AG20443 (cell line): Measurements from ENCODE around the gene CYP27C1.

Experiments used
- DNase-seq: peaks from one replicate; pipeline ENCODE4 v3.0.0; 2012; ENCODE audit warnings: low spot score, mixed read lengths

CYP27C1 gene

GRCh38 chr2:127150996-127151395, 69.1 kb downstream of the CYP27C1 start:
- no peak for DNase-seq

DNA sequence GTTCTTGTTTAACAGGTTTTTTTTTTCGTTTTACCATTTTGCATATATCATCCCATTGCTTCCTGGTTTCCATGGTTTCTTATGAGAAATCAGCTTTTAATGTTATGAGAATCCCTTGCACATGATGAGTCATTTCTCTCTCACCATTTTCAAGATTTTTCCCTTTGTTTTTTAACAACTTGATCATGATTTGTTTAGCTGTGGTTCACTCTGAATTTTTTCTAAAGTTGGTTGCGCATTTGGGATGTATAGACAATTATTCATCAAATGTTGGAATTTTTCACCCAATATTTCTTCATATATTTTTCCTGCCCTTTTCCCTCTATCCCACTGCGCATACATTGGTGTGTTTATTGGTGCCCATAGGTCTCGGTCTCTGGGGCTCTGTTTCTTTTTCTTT, 70.7 kb downstream of the CYP27C1 start:
- DNase-seq = peak; percentile 60

DNA sequence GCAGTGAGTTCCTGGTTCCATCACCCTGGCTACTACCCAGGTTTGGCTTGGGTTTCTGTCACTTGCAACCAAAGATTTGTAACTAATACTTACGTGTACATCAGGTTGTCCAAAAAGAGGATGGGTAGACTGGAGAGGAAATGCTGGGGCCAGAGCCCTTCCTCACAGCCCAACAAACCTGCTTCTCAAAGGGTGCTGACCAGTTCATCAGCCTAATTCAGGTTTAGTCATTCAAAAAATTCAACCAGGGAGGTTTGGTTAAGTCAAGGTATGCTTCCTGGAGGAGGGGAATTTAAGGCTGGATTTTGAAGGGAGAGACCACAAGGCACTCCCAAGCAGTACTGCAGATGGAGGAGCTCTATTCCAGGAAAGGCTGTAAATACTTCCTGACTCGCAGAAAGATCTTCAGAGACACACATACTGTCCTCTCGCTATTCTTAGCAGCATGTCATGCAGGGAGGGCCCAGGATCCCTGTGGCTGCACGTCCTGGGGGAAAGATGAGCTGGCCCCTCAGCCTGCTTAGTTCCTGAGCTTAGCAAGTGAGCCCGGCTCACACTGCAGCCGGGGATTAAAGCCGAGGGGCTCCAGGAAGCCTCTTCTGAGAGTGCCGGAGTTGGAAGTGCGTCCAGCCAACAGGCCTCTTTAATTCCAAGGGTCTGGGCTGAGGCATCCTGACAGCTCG, 73.1 kb downstream of the CYP27C1 start:
- no peak for DNase-seq

GRCh38 chr2:127146071-127146725, 73.9 kb downstream of the CYP27C1 start:
- DNase-seq = no peak

DNA sequence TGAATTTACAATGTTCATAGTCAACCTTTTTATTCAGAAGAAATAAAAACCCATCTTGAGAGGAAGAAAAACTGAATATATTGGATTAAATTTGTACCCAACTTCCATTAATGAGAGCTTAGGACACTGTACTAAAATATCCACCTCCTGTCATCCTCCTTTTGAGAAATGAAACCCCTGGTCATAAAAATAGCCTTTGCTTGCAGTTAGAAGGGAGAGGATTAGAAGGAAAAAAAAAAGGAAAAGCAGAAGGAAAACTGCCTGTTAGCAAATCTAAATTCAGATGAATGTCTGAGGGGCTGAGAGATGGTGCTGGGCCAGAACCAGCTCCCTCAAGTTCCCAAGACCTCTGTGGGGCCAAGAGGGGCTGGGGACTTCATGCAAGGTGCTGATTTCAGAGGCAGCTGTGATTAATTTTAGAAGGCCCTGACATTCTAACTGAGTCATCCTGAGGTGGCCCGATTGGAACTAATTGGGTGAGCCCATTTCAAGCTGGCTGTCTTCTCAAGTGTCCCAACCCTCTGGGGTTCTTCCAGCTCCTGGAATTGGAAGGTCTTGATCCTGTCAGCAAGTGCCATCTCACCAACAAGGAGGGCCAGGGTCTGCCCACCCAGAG, 74.7 kb downstream of the CYP27C1 start:
- DNase-seq = peak; percentile 57

- DNase-seq = peak; percentile 70
Observed at GRCh38 chr2:127143841-127144782, 76.0 kb downstream of the CYP27C1 start.

DNA sequence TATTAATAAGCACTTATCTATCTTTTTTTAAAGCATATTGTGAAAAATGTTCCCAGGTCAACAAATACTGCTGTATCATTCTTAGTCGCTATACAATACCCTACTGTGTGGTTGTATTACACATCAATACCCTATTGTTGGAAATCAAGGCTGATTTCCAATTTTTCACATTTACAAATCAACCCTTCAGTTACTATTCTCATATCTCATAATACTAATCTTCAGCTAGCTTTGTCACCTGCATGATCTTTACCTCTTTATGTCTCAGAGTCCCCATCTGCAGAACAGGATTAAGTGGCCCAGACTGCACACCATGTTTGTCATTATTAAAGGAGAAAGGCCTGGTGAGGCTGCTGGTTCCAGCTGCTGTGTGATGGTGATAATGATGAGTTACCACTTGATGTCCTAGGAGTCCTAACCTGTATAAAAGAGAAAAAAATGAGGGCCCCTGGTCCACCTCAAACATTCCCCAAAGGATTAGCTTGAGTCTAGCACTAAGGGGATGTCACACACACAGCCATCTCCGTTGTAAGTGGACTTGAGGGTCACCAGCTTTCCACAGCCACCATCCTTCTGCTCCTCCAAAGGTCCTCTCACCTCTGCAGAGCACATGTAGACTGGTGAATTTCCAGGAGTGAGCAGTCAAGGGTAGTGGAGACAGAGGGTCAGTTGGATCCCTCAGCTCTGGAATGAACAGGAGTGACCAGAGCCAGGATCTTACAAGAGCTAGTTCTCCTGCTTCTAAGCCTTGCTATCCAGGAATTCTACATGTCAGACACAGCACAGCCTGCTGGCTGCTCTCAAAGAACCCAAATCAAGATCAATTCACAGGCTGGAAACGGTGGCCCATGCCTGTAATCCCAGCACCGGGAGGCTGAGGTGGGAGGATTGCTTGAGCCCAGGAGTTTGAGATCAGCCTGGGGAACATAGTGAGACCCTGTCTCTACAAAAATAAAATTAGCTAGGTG, 77.2 kb downstream of the CYP27C1 start:
- no peak for DNase-seq

- no peak for DNase-seq
Observed at GRCh38 chr2:127140538-127140937, 79.6 kb downstream of the CYP27C1 start.

DNA sequence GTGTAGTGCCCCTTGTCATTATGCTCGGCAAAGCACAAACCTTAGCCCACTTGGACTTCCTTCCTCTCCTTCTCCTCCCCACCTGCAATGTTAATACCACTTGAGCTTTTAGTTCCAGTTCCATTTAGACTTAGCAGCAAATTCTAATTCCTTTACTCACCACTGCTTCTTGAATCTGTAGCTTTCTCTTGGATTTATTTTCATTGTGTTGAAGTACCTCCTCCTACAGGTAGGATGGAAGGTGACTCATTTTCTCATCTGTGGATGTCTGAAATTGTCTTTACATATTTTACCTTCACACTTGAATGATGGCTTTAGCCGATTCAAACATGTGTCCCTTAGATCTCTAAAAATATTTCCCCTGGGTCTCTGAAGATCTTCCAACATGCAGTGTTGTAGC, 80.3 kb downstream of the CYP27C1 start:
- DNase-seq = no peak

GRCh38 chr2:127138281-127138680, 81.8 kb downstream of the CYP27C1 start:
- no peak for DNase-seq

- no peak for DNase-seq
Observed at GRCh38 chr2:127137741-127138140, 82.4 kb downstream of the CYP27C1 start.

GRCh38 chr2:127137225-127137624, 82.9 kb downstream of the CYP27C1 start:
- no peak for DNase-seq

- DNase-seq = no peak
Observed at GRCh38 chr2:127134833-127135830, 85.0 kb downstream of the CYP27C1 start.

DNA sequence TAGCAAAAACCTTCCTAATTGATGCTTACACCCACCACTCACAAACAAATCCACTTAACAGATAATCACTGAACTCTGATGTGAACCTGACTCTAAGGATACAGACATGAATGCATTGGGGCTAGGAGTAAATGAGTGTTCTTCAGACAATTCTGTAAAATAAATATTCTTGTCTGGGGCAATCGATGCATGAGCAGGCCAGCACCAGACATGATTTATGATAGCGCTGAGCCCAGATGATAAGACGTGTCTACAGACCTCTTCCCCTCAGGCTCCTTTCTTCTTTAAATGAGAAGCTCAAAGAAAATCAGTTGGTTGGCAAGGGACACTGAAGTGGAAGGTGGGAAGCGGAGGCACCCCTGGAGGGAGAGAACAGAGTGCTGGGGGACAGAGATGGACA, 85.9 kb downstream of the CYP27C1 start:
- DNase-seq = no peak
